Lower lobe of right lung (tissue), 2 donors: ENCODE results near the gene ACTL7A. TPM values are rescaled to one million over a fixed set of nuclear protein-coding genes. Genes with fewer than 3 reads are reported as not detected.

ENCODE experiments used
- ATAC-seq, 2 donors: fragments of 200-7000 bp; cut with Tn5 transposase; one replicate each; pipeline ENCODE4 v1.9.1; 2020 to 2022; ENCODE audit warnings: mild to moderate bottlenecking in 2 of 2, moderate library complexity in 2 of 2
- DNase-seq: peaks from one replicate; pipeline ENCODE4 v3.0.0-alpha.2; 2020
- H3K27ac ChIP-seq: fragments of 200-600 bp; one replicate; pipeline ENCODE4 v1.8.0; 2022
- H3K27me3 ChIP-seq: fragments of 200-600 bp; one replicate; pipeline ENCODE4 v1.8.0; 2022; ENCODE audit warnings: low read depth
- H3K36me3 ChIP-seq: fragments of 200-600 bp; one replicate; pipeline ENCODE4 v1.8.0; 2022; ENCODE audit warnings: mild to moderate bottlenecking
- H3K4me1 ChIP-seq: fragments of 200-600 bp; one replicate; pipeline ENCODE4 v1.8.0; 2022
- H3K4me3 ChIP-seq: fragments of 200-600 bp; one replicate; pipeline ENCODE4 v1.8.0; 2022; ENCODE audit warnings: mild to moderate bottlenecking
- H3K9me3 ChIP-seq: fragments of 200-600 bp; one replicate; pipeline ENCODE4 v1.8.0; 2022
- intact Hi-C: fragments of 100-400 bp; cut with DNase I; formaldehyde crosslinking; loops from one replicate; pipeline ENCODE4 v1.11.0; 2022
- total RNA-seq: library from RNA; stranded (reverse); fragmentation: NEBNext Ultra II Directional; extraction: Animal tissue kit (Norgen Biotek cat#: 25700); gene quantifications from one replicate; pipeline ENCODE4 v1.2.1, GENCODE V29; 2021
- TF ChIP-seq, protein P1 (sequence below): fragments of 200-600 bp; IDR thresholded peaks from one replicate; pipeline ENCODE4 v1.8.0; 2022; ENCODE audit warnings: antibody characterized with exemption, mild to moderate bottlenecking
- donor health status: DM: no; HTN: yes; CAD: no; lungs with severe emphysema.

Gene ACTL7A
- total RNA-seq, 1 donor from 2014 or later: not detected

DNA sequence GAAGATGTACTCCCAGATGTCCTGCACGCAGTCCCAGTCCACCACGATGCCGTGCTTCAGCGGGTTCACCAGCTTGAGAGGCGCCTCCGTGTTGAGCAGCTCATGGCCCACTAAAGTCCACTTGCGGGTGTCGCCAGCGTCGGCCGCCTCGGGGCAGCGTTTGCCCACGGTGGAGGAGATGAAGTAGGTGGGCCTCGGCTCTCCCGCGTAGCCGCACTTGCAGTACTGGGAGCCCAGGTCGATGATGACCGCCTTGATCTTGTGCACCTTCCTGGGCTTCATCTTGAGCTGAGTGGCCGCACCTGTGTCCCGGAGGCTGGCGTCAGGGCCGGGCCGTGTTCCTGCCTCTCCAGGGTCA lies 6.6 kb upstream of the ACTL7A start:
- Histone ChIP-seq H3K4me3 (no peak overlapping the region), H3K9me3 (no peaks in the 10 kb centered on the region), H3K27me3 (no peaks in the 10 kb centered on the region), H3K4me1 (no peaks in the 10 kb centered on the region), H3K27ac (no peak overlapping the region), H3K36me3 (no peaks in the 10 kb centered on the region)
- intact Hi-C loops: no loop called here
- no peak for DNase-seq
- no peak for ATAC-seq
- TF ChIP-seq, protein P1, sequence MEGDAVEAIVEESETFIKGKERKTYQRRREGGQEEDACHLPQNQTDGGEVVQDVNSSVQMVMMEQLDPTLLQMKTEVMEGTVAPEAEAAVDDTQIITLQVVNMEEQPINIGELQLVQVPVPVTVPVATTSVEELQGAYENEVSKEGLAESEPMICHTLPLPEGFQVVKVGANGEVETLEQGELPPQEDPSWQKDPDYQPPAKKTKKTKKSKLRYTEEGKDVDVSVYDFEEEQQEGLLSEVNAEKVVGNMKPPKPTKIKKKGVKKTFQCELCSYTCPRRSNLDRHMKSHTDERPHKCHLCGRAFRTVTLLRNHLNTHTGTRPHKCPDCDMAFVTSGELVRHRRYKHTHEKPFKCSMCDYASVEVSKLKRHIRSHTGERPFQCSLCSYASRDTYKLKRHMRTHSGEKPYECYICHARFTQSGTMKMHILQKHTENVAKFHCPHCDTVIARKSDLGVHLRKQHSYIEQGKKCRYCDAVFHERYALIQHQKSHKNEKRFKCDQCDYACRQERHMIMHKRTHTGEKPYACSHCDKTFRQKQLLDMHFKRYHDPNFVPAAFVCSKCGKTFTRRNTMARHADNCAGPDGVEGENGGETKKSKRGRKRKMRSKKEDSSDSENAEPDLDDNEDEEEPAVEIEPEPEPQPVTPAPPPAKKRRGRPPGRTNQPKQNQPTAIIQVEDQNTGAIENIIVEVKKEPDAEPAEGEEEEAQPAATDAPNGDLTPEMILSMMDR: no peak

DNA sequence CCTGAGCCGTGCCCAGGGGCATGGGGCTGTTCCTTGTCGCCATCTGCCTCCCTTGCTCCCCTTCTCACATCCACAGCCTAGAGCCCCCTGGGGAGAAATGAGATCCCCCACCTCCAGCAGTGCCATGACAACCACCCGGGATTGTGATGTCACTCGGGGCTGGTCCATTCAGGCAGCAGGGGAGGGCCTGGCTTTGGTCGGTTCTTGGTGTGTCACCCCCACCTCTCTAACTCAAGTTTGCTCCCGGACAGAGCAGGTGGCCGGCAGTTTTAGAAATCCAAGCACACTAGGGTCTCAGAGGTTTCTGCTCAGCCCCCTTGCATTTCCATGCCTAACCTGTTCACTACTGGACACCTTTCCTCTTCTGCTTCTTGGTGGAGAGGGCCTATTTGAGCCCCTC lies 6.2 kb upstream of the ACTL7A start, which contains the start of gene ACTL7B:
Gene ACTL7B, minus strand, starts transcription at position 99 of the 400 bp plus-strand sequence. Its CDS starts 56 bp downstream, at position 43.
- Histone ChIP-seq H3K36me3 (no peaks in the 10 kb centered on the region), H3K27ac (no peak within 1 kb of the TSS), H3K4me3 (no peak within 1 kb of the TSS), H3K27me3 (no peaks in the 10 kb centered on the region), H3K9me3 (no peaks in the 10 kb centered on the region), H3K4me1 (no peaks in the 10 kb centered on the region)
- intact Hi-C loops: no loop called here
- no peak for DNase-seq
- ATAC-seq: no peak
- TF ChIP-seq, protein P1: no peak

DNA sequence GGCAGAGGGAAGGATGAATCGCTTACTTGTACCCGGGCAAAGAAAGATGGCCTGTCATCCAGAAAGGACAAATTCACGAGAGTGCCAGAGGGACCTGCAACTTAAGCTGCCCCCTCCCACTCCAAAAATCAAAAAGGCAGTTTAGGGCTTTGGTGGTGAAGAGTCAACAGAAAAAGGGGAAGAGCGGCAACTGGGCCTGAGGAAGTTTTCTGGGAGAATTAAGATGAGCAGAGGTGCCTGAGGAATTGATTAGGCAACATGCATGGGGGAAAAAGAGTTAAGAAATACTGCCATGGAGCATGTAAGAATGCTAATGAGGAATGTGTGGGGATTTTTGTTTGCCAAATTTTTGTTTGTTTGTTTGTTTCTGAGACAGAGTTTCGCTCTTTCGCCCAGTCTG lies 4.5 kb upstream of the ACTL7A start:
- Histone ChIP-seq H3K36me3 (no peaks in the 10 kb centered on the region), H3K9me3 (no peaks in the 10 kb centered on the region), H3K27me3 (no peaks in the 10 kb centered on the region), H3K4me3 (no peak overlapping the region), H3K27ac (no peak overlapping the region), H3K4me1 (no peaks in the 10 kb centered on the region)
- intact Hi-C loops: no loop called here
- TF ChIP-seq, protein P1: no peak
- DNase-seq (no peak), ATAC-seq (no peak)

DNA sequence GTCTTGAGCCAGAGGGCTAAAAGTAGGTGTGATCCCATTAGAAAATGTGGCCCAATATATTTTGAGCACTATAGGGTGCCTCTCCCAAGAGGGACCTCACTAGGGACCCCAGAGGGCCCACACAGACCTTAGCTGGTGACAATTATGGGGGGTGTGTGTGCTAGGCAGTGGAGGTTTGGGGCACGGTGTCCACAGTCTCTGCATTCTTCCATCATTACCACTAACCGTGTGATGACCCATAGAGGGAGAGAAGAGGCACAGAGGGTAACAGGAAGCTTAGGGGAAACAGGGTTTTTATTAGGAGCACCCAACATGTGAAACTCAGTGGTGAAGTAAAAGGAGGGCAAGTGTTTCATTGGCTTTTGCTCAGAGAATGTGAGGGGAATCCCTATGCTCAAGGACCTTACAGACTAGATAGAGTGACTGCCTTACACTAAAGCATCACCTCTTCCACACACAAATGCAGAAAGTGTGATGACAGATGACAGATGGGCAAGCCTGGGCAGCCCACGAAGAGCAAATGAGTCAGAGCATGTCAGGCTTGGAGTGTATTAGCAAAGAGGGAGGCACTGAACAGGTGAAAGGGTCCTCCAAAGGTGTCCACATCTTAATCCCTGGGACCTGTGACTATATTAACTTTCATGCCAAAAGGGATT lies 2.5 kb upstream of the ACTL7A start:
- Histone ChIP-seq H3K4me3 (no peak overlapping the region), H3K4me1 (no peaks in the 10 kb centered on the region), H3K27ac (no peak overlapping the region), H3K9me3 (no peaks in the 10 kb centered on the region), H3K27me3 (no peaks in the 10 kb centered on the region), H3K36me3 (no peaks in the 10 kb centered on the region)
- ATAC-seq: no peak
- TF ChIP-seq, protein P1: no peak
- no peak for DNase-seq
- intact Hi-C loops: no loop called here

DNA sequence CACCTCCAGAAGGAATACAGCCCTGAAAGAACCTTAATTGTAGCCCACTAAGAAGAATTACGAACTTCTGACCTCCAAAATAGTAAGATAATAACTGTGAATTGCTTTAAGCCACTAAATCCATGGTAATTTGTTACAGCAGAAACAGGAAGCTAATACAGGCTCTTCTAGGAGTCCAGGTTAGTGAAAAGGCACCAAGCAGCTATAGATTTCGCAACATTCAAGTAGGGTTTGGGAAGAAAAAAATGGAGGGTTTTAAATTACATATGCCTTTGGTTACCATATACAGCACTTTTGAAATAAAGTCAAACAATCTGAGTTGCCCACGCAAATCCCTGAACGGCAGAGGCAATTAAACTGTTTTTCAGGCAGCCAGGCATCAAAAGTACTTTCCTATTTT lies 1.7 kb upstream of the ACTL7A start:
- no peak overlapping the region for H3K27ac ChIP-seq
- no peak overlapping the region for H3K4me3 ChIP-seq
- no peaks in the 10 kb centered on the region for H3K36me3 ChIP-seq
- no peaks in the 10 kb centered on the region for H3K27me3 ChIP-seq
- H3K9me3 ChIP-seq: no peaks in the 10 kb centered on the region
- intact Hi-C loops: no loop called here
- TF ChIP-seq, protein P1: no peak
- DNase-seq (no peak), ATAC-seq (no peak)
- H3K4me1 ChIP-seq: no peaks in the 10 kb centered on the region
